OCI-M1 (cell line): ENCODE measurements around the gene ID3.

ENCODE experiments used
- DNase-seq: peaks from one replicate; lab custom pipeline; 2025; lab: John Stamatoyannopoulos, UW

The ID3 gene

GRCh38 chr1:23526329-23527041, 32.8 kb downstream of the ID3 start:
- DNase-seq, result no peak

DNA sequence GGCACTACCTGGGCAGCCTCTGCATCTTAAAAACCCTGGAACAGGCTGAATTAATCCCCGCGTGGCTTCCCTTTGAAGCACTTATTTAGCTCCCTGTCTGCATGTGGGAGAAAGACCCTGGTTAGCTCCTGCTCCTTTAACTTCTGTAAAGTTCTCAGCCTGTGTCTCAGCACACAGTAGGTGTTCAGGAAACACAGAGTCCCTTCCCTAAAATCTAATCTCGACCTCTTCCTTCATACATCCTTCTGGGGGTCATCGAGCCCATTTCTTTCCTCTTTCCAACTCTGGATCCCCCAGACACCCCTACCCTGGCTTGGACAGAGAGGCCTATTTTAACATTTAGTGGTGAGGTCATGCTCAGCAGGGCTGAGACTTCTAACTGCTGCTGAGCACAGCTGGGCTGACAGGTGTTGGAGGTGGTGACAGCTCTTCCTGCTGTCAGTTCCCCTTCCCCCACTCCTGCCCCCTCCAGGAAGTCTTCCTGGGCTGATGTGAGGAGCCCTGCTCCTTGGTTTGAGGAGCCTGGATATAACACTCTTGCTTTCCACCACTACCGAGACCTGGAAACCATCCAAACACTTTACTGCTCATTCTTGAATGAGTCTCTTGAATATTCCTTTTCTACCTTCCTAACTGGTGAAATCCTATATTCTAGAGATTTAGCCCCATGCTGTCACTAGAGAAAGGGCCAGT, 33.6 kb downstream of the ID3 start:
- no peak for DNase-seq

- no peak for DNase-seq
Observed at GRCh38 chr1:23524716-23525401, 34.4 kb downstream of the ID3 start.

- DNase-seq, result no peak
Observed at GRCh38 chr1:23524163-23524562, 35.1 kb downstream of the ID3 start.

GRCh38 chr1:23522244-23522982, 36.9 kb downstream of the ID3 start:
- DNase-seq, result no peak

DNA sequence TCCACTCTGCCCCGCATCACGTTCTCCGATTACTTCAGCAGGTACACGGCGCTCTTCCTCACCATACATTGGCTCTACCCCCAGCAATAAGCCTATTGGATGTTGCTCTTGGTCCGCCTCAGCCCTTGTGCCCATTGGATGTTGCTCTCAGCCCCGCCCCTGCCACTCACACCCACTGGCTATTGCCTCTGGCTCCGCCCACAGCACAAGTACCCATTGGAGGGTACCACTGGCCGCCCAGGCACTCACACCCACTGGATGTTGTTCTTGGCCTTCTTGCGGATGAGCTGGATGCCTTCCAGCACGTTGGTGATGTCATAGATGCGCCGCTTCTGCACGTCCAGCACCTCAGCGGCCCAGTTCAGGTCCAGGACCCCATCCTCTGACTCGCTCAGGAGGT, 37.7 kb downstream of the ID3 start:
- DNase-seq, result no peak

DNA sequence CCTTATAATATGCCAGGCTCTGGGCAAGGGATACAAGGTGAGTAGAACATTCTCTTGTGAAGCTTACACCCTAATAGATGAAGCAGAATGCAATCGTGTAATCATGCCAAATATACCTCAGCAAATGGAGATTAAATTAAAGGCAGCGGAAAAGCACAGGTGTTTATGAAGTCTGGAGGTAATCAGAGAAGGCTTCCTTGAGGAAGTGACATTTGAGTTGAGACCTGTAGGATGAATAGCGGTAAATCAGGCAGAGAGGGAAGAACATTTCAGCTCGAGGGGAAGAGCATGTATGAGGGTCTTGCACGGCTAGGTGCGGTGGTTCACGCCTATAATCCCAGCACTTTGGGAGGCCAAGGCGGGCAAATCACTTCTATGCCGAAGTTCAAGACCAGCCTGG, 41.7 kb downstream of the ID3 start:
- no peak for DNase-seq

- no peak for DNase-seq
Observed at GRCh38 chr1:23515905-23516304, 43.4 kb downstream of the ID3 start.

- DNase-seq, result no peak
Observed at GRCh38 chr1:23514111-23514679, 45.1 kb downstream of the ID3 start.

DNA sequence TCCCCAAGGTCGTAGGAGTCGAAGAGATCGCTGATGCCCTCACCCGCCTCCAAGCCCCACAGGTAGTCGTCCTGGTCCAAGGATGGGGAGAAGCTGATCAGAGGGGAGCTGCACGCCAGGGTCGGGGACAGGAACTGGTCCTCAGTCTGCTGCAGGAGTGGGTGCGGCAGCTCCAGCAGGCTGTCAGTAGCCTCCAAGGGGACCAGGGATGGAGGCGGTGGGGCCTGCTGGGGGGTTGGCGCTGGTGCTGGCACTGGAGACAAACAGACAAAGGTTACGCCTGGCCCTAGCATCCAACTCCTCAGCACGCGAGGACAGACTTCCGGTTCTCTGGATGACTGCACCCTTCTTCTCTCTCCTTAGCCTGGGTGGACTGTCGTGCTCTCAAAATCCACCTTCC, 49.4 kb downstream of the ID3 start:
- DNase-seq, result no peak
